Testis (tissue), 2 donors: ENCODE measurements around the gene SLC7A11.

Experiments used
- CTCF ChIP-seq, 3 experiments: fragments of 450-650 bp in 2 of 3; fragments of 200-600 bp in 1 of 3; sonication (generic) in 1 of 3; IDR thresholded peaks; one replicate each; pipeline ENCODE4 v1.5.1; 2016 to 2019; ENCODE audit warnings: antibody characterized with exemption in 3 of 3, mild to moderate bottlenecking in 2 of 3, moderate library complexity in 1 of 3
- POLR2A ChIP-seq: fragments of 450-650 bp; IDR thresholded peaks from one replicate; pipeline ENCODE4 v1.6.1; 2017; ENCODE audit warnings: antibody characterized with exemption, mild to moderate bottlenecking, moderate library complexity

GRCh38 chr4:138242834-138243156 is 646 bp upstream of the SLC7A11 start:
- TF ChIP-seq POLR2A (no peak), CTCF (IDR thresholded peaks at IDR 0.05) (no peak)
